ACC112 (cell line): Measurements from ENCODE around the gene ATRNL1.

Source experiments
- H2AFZ ChIP-seq: fragments of 200-600 bp; sonication (generic); one replicate; pipeline ENCODE4 v1.6.0; 2017; ENCODE audit warnings: antibody characterized with exemption, low read length; ENCODE audit not compliant: unreplicated experiment
- H3K27ac ChIP-seq: fragments of 200-600 bp; sonication (generic); 2 replicates; pipeline ENCODE4 v1.5.1; 2014; ENCODE audit warnings: low read depth, mild to moderate bottlenecking, antibody characterized with exemption, low read length, moderate library complexity
- H3K27me3 ChIP-seq: fragments of 200-600 bp; sonication (generic); 2 replicates; pipeline ENCODE4 v1.6.1; 2014; ENCODE audit warnings: mild to moderate bottlenecking, antibody characterized with exemption, low read length, moderate library complexity, mixed read lengths; ENCODE audit not compliant: insufficient read depth
- H3K36me3 ChIP-seq: fragments of 200-600 bp; sonication (generic); 2 replicates; pipeline ENCODE4 v1.6.1; 2016; ENCODE audit warnings: mild to moderate bottlenecking, antibody characterized with exemption, low read length, moderate library complexity, mixed read lengths; ENCODE audit not compliant: insufficient read depth
- H3K4me1 ChIP-seq: fragments of 200-600 bp; sonication (generic); one replicate; pipeline ENCODE4 v1.6.1; 2016; ENCODE audit warnings: low read length, mixed read lengths; ENCODE audit not compliant: insufficient read depth, unreplicated experiment, control insufficient read depth
- H3K4me3 ChIP-seq: fragments of 200-600 bp; sonication (generic); 2 replicates; pipeline ENCODE4 v1.5.1; 2014; ENCODE audit warnings: mild to moderate bottlenecking, low read depth, low read length
- H3K79me2 ChIP-seq: fragments of 200-600 bp; sonication (generic); one replicate; pipeline ENCODE4 v1.6.0; 2016; ENCODE audit warnings: low read length; ENCODE audit not compliant: control insufficient read depth, unreplicated experiment, insufficient read depth

Gene ATRNL1

DNA sequence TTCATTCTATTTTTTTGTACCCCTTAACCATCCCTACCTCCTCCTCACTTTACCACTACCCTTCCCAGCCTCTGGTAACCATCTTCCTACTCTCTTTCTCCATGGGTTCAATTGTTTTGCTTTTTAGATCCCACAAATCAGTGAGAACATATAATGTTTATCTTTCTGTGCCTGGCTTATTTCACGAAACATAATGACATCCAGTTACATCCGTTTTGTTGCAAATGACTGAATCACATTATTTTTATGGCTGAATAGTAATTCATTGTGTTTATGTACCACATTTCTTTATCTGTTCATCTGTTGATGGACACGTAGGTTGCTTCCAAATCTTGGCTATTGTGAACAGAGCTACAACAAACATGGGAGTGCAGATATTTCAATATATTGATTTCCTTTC lies 24.1 kb downstream of the ATRNL1 start:
- H3K79me2 ChIP-seq = no peaks in the 10 kb centered on the region
- H3K4me1 ChIP-seq = no peaks in the 10 kb centered on the region
- H3K4me3 ChIP-seq = no peak overlapping the region
- H3K27me3 ChIP-seq = no peaks in the 10 kb centered on the region
- H3K36me3 ChIP-seq = no peaks in the 10 kb centered on the region
- no peak overlapping the region for H2AFZ ChIP-seq
- no peak overlapping the region for H3K27ac ChIP-seq

GRCh38 chr10:115118346-115118745 lies 25.2 kb downstream of the ATRNL1 start:
- Histone ChIP-seq H3K79me2 (no peaks in the 10 kb centered on the region), H3K27me3 (no peaks in the 10 kb centered on the region), H2AFZ (no peak overlapping the region), H3K4me1 (no peaks in the 10 kb centered on the region), H3K36me3 (no peaks in the 10 kb centered on the region), H3K4me3 (no peak overlapping the region), H3K27ac (no peak overlapping the region)

- Histone ChIP-seq H3K36me3 (no peaks in the 10 kb centered on the region), H3K4me1 (no peaks in the 10 kb centered on the region), H3K79me2 (no peaks in the 10 kb centered on the region), H2AFZ (peak overlapping the region; percentile 26), H3K4me3 (no peak overlapping the region), H3K27me3 (no peaks in the 10 kb centered on the region), H3K27ac (no peak overlapping the region)
Observed at GRCh38 chr10:115125505-115125904, 32.3 kb downstream of the ATRNL1 start.

DNA sequence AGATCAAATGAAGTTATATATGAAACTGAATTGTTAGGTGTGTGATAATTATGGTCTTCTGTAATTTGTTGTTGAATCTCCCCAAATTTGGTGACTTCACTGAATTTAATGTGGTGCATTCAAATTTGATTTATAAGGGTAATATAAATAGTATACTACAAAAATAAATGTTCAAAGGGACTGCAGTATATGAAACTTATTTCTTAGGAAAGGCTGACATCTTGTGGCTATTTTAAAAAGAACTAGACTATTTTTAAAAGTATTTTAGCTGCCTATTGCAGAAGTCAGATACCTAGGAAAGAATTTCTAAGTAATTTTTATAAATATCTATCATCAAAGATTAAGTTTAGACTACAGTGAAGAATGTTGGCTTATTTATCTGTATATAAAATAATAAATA lies 36.6 kb downstream of the ATRNL1 start:
- no peaks in the 10 kb centered on the region for H3K36me3 ChIP-seq
- no peaks in the 10 kb centered on the region for H3K4me1 ChIP-seq
- no peak overlapping the region for H3K27ac ChIP-seq
- H2AFZ ChIP-seq = no peak overlapping the region
- no peak overlapping the region for H3K4me3 ChIP-seq
- no peaks in the 10 kb centered on the region for H3K27me3 ChIP-seq
- H3K79me2 ChIP-seq = no peaks in the 10 kb centered on the region

DNA sequence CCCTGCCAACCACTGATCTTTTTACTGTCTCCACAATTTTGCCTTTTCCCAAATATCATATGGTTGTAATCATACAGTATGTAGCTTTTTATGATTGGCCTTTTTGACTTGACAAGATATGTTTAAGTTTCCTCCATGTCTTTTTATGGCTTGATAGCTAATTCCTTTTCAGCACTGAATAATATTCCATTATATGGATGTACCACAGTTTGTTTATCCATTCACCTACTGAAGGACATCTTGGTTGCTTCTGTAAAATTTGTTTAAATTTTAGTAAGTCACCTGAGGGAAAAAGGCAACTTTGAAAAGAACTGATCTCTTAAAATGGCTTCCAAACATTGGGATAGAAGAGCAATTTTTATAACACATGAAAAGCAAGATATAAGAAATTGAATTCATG lies 43.5 kb downstream of the ATRNL1 start:
- Histone ChIP-seq H3K4me1 (no peaks in the 10 kb centered on the region), H3K27ac (no peak overlapping the region), H3K4me3 (no peak overlapping the region), H3K36me3 (no peaks in the 10 kb centered on the region), H2AFZ (no peak overlapping the region), H3K79me2 (no peaks in the 10 kb centered on the region), H3K27me3 (no peaks in the 10 kb centered on the region)

DNA sequence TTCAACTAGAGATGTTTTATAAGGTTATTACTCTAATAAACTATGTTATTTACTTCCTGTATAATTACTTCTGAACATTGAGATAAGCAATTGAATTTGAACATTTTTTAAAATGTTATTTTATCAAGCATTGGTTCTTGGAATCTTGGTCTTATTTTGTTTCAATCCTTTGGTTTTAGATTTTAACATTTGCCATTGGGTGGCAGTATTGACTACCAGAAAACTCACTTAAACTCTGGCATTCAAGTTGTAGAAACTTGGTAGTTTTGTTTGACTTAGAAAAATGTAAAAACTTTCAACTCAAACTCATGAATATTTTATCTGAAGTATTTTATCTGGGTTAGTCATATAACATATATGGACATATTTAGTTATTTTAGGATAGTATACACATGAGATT lies 48.1 kb downstream of the ATRNL1 start:
- Histone ChIP-seq H3K4me3 (no peak overlapping the region), H3K27me3 (no peaks in the 10 kb centered on the region; the same call in 1 of the 2 replicates), H3K79me2 (no peaks in the 10 kb centered on the region), H3K27ac (no peak overlapping the region), H2AFZ (no peak overlapping the region), H3K4me1 (no peaks in the 10 kb centered on the region), H3K36me3 (no peaks in the 10 kb centered on the region)

GRCh38 chr10:115157357-115157756 lies 64.2 kb downstream of the ATRNL1 start:
- peaks cover 8% of the 10 kb centered on the region; the same call in 1 of the 2 replicates for H3K27me3 ChIP-seq
- H3K27ac ChIP-seq = no peak overlapping the region
- no peaks in the 10 kb centered on the region for H3K36me3 ChIP-seq
- H3K4me3 ChIP-seq = no peak overlapping the region
- H3K4me1 ChIP-seq = no peaks in the 10 kb centered on the region
- H3K79me2 ChIP-seq = no peaks in the 10 kb centered on the region
- H2AFZ ChIP-seq = no peak overlapping the region

DNA sequence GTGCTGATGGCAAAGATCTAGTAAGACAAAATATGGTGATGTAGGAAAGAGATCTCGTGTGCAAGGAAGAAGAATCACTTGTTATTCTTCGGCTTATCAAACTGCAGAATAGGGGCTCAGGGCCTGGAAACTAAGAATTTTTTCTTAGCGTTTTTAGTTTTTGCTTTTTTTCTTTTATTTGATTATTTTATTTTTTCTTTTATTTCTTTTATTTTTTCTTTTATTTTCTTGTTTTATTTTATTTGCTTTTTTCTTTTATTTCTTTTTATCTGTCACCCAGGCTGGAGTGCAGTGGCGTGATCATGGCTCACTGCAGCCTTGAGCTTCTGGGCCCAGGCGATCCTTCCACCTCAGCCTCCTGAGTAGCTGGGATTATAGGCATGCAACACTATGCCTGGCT lies 70.0 kb downstream of the ATRNL1 start:
- Histone ChIP-seq H3K27me3 (no peaks in the 10 kb centered on the region), H3K4me3 (no peak overlapping the region), H3K79me2 (no peaks in the 10 kb centered on the region), H2AFZ (no peak overlapping the region), H3K27ac (no peak overlapping the region), H3K36me3 (no peaks in the 10 kb centered on the region), H3K4me1 (no peaks in the 10 kb centered on the region)

GRCh38 chr10:115164220-115164619 lies 71.1 kb downstream of the ATRNL1 start:
- H3K79me2 ChIP-seq = no peaks in the 10 kb centered on the region
- H3K36me3 ChIP-seq = no peaks in the 10 kb centered on the region
- H3K4me1 ChIP-seq = no peaks in the 10 kb centered on the region
- H2AFZ ChIP-seq = no peak overlapping the region
- H3K4me3 ChIP-seq = no peak overlapping the region
- no peak overlapping the region for H3K27ac ChIP-seq
- no peaks in the 10 kb centered on the region for H3K27me3 ChIP-seq

- no peak overlapping the region for H2AFZ ChIP-seq
- H3K4me1 ChIP-seq = no peaks in the 10 kb centered on the region
- H3K36me3 ChIP-seq = no peaks in the 10 kb centered on the region
- H3K27me3 ChIP-seq = no peaks in the 10 kb centered on the region
- H3K27ac ChIP-seq = no peak overlapping the region
- H3K4me3 ChIP-seq = no peak overlapping the region
- H3K79me2 ChIP-seq = no peaks in the 10 kb centered on the region
Observed at GRCh38 chr10:115167751-115168150, 74.6 kb downstream of the ATRNL1 start.

DNA sequence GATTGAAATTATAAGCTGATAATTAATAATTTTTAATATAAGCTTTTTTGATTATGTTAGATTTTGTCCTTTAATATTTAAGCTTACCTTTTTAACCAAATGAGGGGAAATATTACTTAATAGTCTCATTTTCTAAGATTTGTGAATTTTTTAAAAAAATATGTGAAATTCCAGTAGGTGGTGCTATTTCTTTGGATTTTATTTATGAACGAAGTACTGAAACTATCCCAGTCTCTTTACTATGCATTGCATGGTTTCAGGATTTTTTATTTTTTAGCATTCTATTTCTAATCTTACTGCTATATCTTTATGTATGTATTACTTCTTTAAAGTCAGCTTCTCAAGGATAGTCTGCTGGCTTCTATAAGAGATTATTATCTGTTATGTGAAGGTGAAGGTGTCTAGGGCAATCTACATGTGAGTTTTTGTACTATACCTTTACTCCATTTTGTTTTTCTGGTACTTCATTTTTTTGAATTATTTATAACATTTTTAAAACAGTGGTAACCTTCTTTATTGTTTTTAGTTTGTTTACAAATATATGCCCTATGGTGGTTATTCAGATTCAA lies 78.3 kb downstream of the ATRNL1 start:
- Histone ChIP-seq H2AFZ (no peak overlapping the region), H3K36me3 (no peaks in the 10 kb centered on the region), H3K27ac (no peak overlapping the region), H3K4me1 (peaks cover 4% of the 10 kb centered on the region), H3K27me3 (no peaks in the 10 kb centered on the region), H3K4me3 (no peak overlapping the region), H3K79me2 (no peaks in the 10 kb centered on the region)
